ENCODE data around the gene MAGI2.

DNA sequence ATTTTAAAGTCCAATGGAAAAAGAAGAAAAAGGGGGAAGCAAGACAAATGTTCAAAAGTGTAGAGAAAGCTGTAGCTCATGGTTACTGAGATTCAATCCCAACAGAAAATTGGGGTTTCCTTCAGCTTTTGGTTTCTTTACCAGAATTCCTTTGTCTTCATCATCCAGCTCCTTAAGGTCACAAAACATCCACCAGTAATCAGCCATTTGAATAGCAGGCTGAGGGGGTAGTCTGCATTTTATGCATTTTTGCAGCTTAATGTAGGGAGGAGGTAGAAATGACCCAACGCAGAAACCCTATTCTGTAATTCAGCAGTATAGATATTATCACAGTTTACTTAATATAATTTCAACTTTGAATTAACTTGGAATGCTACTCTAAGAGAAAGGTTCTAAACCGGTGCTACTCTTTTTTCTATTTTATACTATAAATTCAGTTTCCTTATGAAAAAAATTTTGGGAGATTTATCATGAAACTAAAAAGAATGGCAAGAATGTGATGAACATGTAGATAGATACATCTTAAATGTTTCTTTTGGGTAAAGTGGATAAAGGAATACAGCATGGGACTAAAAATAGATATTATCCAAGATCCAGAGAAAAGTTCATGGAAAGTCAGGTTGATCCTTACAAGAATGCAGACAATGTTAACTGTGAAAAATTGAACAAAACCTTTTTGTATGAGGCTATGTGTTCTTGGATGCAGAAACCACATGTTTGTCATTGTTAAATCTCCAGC is 1058.0 kb downstream of the MAGI2 start:
- no peak for TF ChIP-seq CTCF (conservative IDR thresholded peaks at IDR 0.05; ENCODE audit: low read depth, low read length)
- no peak for TF ChIP-seq EZH2 (IDR thresholded peaks at IDR 0.05; ENCODE audit: borderline replicate concordance, low read depth, low read length, poor library complexity, severe bottlenecking)

All from A673 (cell line).